Parathyroid adenoma (tissue), 2 donors: Measurements from ENCODE around the gene TTC8.
A peak's percentile ranks its signal among the peaks of the same experiment; 100 is the strongest.

Experiments
- H2AFZ ChIP-seq: fragments of 300-600 bp; sonication (generic); one replicate; pipeline ENCODE4 v1.7.0; 2017; ENCODE audit warnings: antibody characterized with exemption, mild to moderate bottlenecking
- H3K27ac ChIP-seq: fragments of 300-600 bp; sonication (generic); one replicate; pipeline ENCODE4 v1.7.0; 2017
- H3K27me3 ChIP-seq: fragments of 300-600 bp; sonication (generic); one replicate; pipeline ENCODE4 v1.7.0; 2017; ENCODE audit warnings: low read length; ENCODE audit not compliant: control insufficient read depth, insufficient read depth
- H3K36me3 ChIP-seq: fragments of 300-600 bp; sonication (generic); one replicate; pipeline ENCODE4 v1.7.0; 2017; ENCODE audit warnings: low read length; ENCODE audit not compliant: control insufficient read depth, insufficient read depth
- H3K4me1 ChIP-seq: fragments of 300-600 bp; sonication (generic); one replicate; pipeline ENCODE4 v1.7.0; 2017; ENCODE audit warnings: control low read depth
- H3K4me2 ChIP-seq: fragments of 300-600 bp; sonication (generic); one replicate; pipeline ENCODE4 v1.7.0; 2017; ENCODE audit warnings: low read length
- H3K4me3 ChIP-seq: fragments of 300-600 bp; sonication (generic); one replicate; pipeline ENCODE4 v1.7.0; 2017; ENCODE audit warnings: low read depth, low read length
- H3K79me2 ChIP-seq: fragments of 300-600 bp; sonication (generic); one replicate; pipeline ENCODE4 v1.7.0; 2017; ENCODE audit warnings: control low read depth
- H3K9ac ChIP-seq: fragments of 300-600 bp; sonication (generic); one replicate; pipeline ENCODE4 v1.7.0; 2017; ENCODE audit warnings: mild to moderate bottlenecking
- H3K9me3 ChIP-seq: fragments of 300-600 bp; sonication (generic); one replicate; pipeline ENCODE4 v1.7.0; 2017; ENCODE audit warnings: low read length; ENCODE audit not compliant: control insufficient read depth
- TF ChIP-seq, protein P1 (sequence below): fragments of 300-600 bp; sonication (generic); IDR thresholded peaks from one replicate; pipeline ENCODE4 v1.7.0; 2017; ENCODE audit warnings: antibody characterized with exemption, mild to moderate bottlenecking
- donor health status: primary hyperparathyroidism.

TTC8 gene

DNA sequence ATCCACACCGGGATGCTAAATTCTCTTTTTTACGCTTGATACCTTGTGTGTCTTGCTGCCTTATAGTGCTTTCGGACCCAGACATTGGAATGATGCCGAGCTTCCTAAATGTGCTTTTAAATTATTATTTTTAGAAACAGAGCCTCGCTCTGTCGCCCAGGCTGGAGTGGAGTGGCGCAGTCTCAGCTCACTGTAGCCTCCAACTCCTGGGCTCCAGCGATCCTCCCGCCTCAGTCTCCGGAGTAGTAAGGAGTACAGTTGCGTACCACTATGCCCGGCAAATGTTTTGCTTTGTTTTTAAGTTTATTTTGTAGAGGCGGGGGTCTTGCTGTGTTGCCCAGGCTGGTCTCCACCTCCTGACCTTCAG is 31.2 kb upstream of the TTC8 start:
- H3K27ac ChIP-seq = peak overlapping the region; percentile 66
- no peak overlapping the region for H3K9ac ChIP-seq

DNA sequence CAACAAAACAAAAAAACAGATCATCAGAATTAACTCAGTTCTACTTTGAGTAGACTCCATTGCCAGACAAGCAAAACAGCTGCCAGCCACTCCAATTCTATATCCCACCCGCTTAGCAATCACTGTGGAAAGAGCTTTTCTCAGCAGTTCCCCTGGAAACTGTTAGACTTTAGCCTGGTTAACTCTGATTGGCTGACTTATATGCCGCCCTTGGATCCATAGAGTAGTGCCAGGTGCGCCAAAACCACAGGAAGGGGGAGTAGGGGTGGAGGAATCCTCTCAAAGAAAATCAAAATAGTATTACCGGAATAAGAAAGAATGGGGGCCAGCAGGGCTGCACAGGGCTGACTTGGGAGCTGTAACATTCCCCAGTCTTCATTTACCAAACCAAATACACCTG is 26.3 kb upstream of the TTC8 start:
- peaks cover 5% of the 10 kb centered on the region for H3K4me1 ChIP-seq
- no peak overlapping the region for H3K9ac ChIP-seq
- H3K9me3 ChIP-seq = no peaks in the 10 kb centered on the region
- no peak overlapping the region for H3K4me3 ChIP-seq
- peak overlapping the region; percentile 9 for H2AFZ ChIP-seq
- H3K27me3 ChIP-seq = no peaks in the 10 kb centered on the region
- no peak overlapping the region for H3K4me2 ChIP-seq
- H3K36me3 ChIP-seq = no peaks in the 10 kb centered on the region
- H3K79me2 ChIP-seq = no peaks in the 10 kb centered on the region
- no peak overlapping the region for H3K27ac ChIP-seq
- TF ChIP-seq, protein P1, sequence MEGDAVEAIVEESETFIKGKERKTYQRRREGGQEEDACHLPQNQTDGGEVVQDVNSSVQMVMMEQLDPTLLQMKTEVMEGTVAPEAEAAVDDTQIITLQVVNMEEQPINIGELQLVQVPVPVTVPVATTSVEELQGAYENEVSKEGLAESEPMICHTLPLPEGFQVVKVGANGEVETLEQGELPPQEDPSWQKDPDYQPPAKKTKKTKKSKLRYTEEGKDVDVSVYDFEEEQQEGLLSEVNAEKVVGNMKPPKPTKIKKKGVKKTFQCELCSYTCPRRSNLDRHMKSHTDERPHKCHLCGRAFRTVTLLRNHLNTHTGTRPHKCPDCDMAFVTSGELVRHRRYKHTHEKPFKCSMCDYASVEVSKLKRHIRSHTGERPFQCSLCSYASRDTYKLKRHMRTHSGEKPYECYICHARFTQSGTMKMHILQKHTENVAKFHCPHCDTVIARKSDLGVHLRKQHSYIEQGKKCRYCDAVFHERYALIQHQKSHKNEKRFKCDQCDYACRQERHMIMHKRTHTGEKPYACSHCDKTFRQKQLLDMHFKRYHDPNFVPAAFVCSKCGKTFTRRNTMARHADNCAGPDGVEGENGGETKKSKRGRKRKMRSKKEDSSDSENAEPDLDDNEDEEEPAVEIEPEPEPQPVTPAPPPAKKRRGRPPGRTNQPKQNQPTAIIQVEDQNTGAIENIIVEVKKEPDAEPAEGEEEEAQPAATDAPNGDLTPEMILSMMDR = no peak

More for the DNA sequence above, 31.2 kb upstream of the TTC8 start:
- Histone ChIP-seq H3K4me3 (peak overlapping the region; percentile 62), H3K36me3 (no peaks in the 10 kb centered on the region), H3K9me3 (no peaks in the 10 kb centered on the region), H2AFZ (peak overlapping the region; percentile 93), H3K79me2 (no peaks in the 10 kb centered on the region), H3K4me1 (peaks cover 7% of the 10 kb centered on the region), H3K4me2 (peak overlapping the region; percentile 57), H3K27me3 (no peaks in the 10 kb centered on the region)
- TF ChIP-seq, protein P1 = no peak

DNA sequence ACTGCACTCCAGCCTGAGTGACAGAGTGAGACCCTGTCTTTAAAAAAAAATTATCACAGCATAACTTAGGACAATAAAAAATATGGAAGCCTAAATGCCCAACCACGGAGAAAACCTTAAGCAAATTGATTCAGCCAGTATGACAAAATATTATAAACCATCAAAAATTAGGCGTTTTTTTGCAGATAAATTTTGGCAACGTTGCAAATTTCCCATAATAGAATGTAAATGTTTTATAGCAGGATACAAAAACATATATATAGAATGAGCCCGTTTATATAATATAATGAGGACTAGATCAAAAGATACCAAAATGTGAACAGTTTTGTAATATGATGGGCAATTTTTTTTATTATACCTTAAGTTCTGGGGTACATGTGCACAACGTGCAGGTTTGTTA is 24.9 kb upstream of the TTC8 start:
- Histone ChIP-seq H3K4me1 (peaks cover 5% of the 10 kb centered on the region), H3K27me3 (no peaks in the 10 kb centered on the region), H2AFZ (no peak overlapping the region), H3K9ac (no peak overlapping the region), H3K4me2 (no peak overlapping the region), H3K79me2 (no peaks in the 10 kb centered on the region), H3K36me3 (no peaks in the 10 kb centered on the region), H3K9me3 (no peaks in the 10 kb centered on the region), H3K27ac (no peak overlapping the region), H3K4me3 (no peak overlapping the region)
- TF ChIP-seq, protein P1 = no peak

DNA sequence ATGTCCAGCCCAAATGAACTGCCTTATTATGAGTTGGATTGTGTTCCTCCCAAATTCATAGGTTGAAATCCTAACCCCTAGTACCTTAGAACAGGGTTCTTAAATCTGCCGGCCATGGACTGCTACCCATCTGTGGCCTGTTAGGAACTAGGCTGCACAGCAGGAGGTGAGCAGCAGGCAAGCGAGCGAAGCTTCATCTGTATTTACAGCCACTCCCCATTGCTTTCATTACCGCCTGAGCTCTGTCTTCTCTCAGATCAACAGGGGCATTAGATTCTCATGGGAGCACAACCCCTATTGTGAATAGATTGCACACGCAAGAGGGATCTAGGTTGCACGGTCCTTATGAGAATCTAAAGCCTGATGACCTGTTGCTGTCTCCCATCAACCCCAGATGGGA is 21.9 kb upstream of the TTC8 start:
- Histone ChIP-seq H3K4me2 (no peak overlapping the region), H3K27ac (no peak overlapping the region), H3K9me3 (peaks cover 3% of the 10 kb centered on the region), H3K36me3 (no peaks in the 10 kb centered on the region), H3K79me2 (no peaks in the 10 kb centered on the region), H3K27me3 (no peaks in the 10 kb centered on the region), H3K4me1 (peaks cover 5% of the 10 kb centered on the region), H2AFZ (no peak overlapping the region), H3K9ac (no peak overlapping the region), H3K4me3 (no peak overlapping the region)
- TF ChIP-seq, protein P1 = no peak

DNA sequence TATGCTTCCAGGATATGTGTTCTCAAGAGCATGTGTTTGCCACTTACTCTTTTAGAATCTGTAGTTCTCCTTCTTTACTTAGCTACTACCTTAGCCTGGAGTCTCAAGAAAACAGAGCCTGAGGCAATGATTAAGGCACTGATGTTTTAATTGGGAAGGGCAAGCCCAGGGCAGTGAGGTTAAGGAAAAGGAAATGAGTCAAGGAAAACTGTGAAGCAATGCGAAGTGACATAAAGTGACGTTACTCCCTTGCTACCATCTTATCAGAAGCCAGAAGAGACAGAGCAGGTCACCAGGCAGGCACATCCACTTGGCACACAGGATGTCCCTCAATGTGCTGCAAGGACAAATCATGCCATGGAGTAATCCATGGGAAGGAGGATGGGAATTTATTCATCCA is 20.4 kb upstream of the TTC8 start:
- Histone ChIP-seq H3K27ac (no peak overlapping the region), H3K27me3 (no peaks in the 10 kb centered on the region), H3K4me3 (no peak overlapping the region), H3K36me3 (no peaks in the 10 kb centered on the region), H3K4me1 (no peaks in the 10 kb centered on the region), H3K9ac (no peak overlapping the region), H3K79me2 (no peaks in the 10 kb centered on the region), H3K4me2 (no peak overlapping the region), H3K9me3 (peaks cover 3% of the 10 kb centered on the region), H2AFZ (no peak overlapping the region)
- TF ChIP-seq, protein P1 = no peak
